ENCODE measurements around the gene MYH11. TPM values are rescaled to one million over a fixed set of nuclear protein-coding genes. Genes with fewer than 3 reads are reported as not detected.
"Not testable (repeated sequence)": the region's sequence is repeated elsewhere in the genome, so short reads cannot be mapped to it uniquely, and the experiment has no call there.

The MYH11 gene
- total RNA-seq, 2 experiments from 2014 or later: not detected

DNA sequence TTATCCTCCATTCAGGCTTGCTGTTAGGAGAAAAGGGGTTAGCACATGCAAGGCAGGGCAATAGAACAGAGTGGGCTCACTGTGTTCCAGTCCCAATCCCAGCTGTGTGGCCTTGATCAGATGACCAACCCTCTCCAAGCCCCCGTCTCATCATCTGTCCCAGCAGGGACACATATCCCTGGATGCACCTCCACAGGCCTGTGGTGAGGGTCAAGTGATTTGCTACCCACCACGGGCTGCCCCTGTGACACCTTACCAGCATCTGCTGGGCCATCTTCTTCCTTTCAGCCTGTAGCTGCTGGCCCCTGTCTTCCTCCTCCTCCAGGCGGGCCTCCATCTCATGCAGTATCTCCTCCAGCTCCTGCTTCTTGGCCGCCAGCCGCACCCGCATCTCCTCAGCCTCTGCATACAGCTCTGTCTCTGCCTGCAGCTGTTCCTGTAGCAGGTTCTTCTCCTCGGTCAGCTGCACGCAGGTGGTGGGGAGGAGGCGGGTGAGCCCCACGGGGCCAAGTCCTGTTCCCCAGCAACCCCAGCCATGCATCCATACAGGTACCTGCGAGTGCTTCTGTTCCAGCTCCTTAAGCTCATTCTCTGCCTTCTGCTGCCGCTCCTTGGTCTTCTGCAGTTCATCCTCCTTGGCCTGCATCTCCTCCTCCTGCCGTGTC lies 115.5 kb downstream of the MYH11 start:
- POLR2A ChIA-PET: no interaction called here
- CTCF ChIA-PET: no interaction called here

DNA sequence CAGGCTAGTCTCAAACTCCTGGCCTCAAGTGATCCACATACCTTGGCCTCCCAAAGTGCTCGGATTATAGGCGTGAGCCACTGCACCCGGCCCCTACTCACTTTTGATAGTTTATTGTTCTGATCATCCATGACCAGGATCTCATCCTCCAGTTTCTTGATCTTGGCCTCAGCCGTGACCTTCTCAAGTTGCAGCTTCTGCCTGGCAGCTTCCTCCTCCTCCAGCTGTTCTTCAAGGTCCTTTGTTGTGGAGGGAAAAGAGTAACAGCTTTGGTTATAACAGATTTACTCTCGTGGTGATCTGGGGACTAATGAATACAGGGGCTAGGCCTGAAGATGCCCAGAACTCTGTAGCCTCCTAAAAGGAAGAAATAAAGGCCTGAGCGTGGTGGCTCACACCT lies 116.9 kb downstream of the MYH11 start:
- ChIA-PET CTCF (no interaction called here), POLR2A (no interaction called here)

DNA sequence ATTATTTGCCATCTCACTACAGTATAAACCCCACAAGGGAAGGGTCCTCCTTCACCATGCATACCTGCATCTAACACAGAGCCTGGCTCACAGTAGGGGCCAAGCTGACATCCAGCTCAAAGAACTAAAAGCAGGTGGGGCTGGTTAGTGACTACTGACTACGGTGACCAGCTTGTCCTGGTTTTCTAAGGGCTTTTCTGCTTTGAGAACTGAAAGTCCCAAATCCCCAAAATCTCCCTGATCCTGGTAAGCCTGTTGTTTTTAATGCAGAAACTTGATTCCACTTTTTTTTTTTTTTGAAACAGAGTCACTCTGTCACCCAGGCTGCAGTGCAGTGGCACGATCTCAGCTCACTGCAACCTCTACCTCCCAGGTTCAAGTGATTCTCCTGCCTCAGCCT lies 117.4 kb downstream of the MYH11 start:
- POLR2A ChIA-PET: no interaction called here
- CTCF ChIA-PET: no interaction called here

- CTCF ChIA-PET: interaction anchor here (0.6 kb wide), 1 partner anchor 371 kb away, joined by 3 read pairs; no protein-coding TSS in a partner anchor
Observed at GRCh38 chr16:15737140-15737644, 119.6 kb downstream of the MYH11 start.

GRCh38 chr16:15736529-15736928 lies 120.3 kb downstream of the MYH11 start:
- POLR2A ChIA-PET: no interaction called here

More at GRCh38 chr16:15737140-15737644, 119.6 kb downstream of the MYH11 start:
- POLR2A ChIA-PET: no interaction called here

GRCh38 chr16:15735610-15736009 lies 121.2 kb downstream of the MYH11 start:
- ChIA-PET CTCF (no interaction called here), POLR2A (no interaction called here)

More at GRCh38 chr16:15736529-15736928, 120.3 kb downstream of the MYH11 start:
- CTCF ChIA-PET: no interaction called here

DNA sequence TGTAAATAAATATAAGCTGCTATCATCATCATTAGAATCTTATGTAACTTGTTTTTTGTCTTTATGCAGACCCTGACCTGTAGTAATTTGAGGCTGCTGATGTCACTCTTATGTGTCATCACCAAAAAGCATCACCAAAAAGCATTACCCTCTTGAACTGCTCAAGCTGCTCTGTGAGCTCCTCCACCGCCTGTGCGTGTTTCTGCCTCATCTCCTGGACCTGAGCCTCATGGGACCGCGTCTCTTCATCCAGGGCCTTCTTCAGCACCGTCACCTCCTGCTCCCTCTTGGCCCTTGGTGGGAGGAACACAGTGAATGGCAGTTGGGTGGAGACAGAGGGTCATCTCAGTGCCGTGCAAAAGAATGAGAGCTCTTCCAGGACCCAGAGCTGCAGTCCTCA lies 124.4 kb downstream of the MYH11 start:
- POLR2A ChIA-PET: no interaction called here
- CTCF ChIA-PET: no interaction called here

GRCh38 chr16:15729152-15729551 lies 127.7 kb downstream of the MYH11 start:
- CTCF ChIA-PET: no interaction called here
- POLR2A ChIA-PET: no interaction called here

- CTCF ChIA-PET, POLR2A ChIA-PET: not testable (repeated sequence)
Observed at GRCh38 chr16:15727697-15728096, 129.1 kb downstream of the MYH11 start.

- POLR2A ChIA-PET: no interaction called here
- CTCF ChIA-PET: no interaction called here
Observed at GRCh38 chr16:15726715-15727114, 130.1 kb downstream of the MYH11 start.

DNA sequence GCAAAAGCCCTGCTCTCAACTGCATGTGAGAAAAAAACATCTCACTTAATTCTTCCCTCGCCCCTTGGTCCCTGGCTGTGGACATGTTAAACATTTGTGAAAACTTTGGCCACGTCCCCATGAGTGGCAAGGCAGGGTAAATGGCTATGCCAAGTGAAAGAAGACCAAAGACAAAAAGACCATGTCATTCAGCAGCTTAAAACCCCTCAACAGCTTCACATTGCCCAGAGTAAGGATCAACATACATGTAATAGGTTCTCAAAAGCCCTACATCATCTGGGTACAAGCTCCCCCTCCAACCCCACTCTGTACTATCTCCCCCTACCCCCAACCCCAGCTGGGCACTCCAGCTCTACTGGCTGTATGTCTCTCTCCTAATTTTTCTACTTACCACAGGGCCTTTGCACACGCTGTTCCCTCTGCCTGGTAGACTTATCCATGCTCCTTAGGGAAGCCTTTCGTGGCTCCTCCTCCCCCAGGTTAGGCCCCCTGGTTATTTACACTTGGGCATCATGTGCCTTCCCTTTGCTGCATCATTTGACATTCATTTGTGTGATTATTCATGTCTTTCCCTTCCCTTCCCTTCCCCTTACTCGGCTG lies 131.1 kb downstream of the MYH11 start:
- CTCF ChIA-PET: no interaction called here
- POLR2A ChIA-PET: interaction anchor here (0.7 kb wide), 1 partner anchor 67 kb away, joined by 5 read pairs; no protein-coding TSS in a partner anchor

GRCh38 chr16:15723808-15724207 lies 133.0 kb downstream of the MYH11 start:
- CTCF ChIA-PET: no interaction called here
- POLR2A ChIA-PET: no interaction called here

- ChIA-PET CTCF (no interaction called here), POLR2A (no interaction called here)
Observed at GRCh38 chr16:15721018-15721417, 135.8 kb downstream of the MYH11 start.

GRCh38 chr16:15716694-15717447 lies 140.0 kb downstream of the MYH11 start:
- ChIA-PET CTCF (no interaction called here), POLR2A (no interaction called here)

DNA sequence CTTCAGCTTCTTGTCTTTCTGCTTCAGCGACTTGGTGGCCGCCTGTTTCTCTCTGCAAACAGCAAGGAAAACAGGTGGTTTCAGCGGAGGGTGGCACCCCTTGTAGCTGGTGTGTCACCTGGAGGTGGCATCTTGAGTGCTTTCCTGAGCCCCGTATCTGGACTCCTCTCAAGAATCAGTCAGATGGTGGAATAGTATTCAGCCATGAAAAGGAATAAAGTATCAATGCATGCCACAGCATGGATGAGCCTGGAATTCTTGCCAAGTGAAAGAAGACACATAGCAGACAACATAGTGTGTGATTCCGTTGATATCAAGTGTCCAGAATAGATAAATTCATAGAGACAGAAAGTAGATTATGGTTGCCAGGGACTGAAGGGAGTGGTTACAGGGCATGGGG lies 141.6 kb downstream of the MYH11 start:
- CTCF ChIA-PET: no interaction called here
- POLR2A ChIA-PET: interaction anchor here (0.6 kb wide), 1 partner anchor 52 kb away, joined by 4 read pairs; no protein-coding TSS in a partner anchor

- POLR2A ChIA-PET: interaction anchor here (0.6 kb wide), 1 partner anchor 51 kb away, joined by 4 read pairs; no protein-coding TSS in a partner anchor
- CTCF ChIA-PET: no interaction called here
Observed at GRCh38 chr16:15714393-15715172, 142.2 kb downstream of the MYH11 start.

- CTCF ChIA-PET: no interaction called here
- POLR2A ChIA-PET: interaction anchor here (0.6 kb wide), 1 partner anchor 167 kb away, joined by 9 read pairs; no protein-coding TSS in a partner anchor
Observed at GRCh38 chr16:15708997-15709396, 147.8 kb downstream of the MYH11 start.

- ChIA-PET CTCF (interaction anchor here (0.5 to 0.7 kb wide), 2 partner anchors 79 to 186 kb away, joined by 3 to 4 read pairs; no protein-coding TSS in a partner anchor), POLR2A (no interaction called here)
Observed at GRCh38 chr16:15708096-15708495, 148.7 kb downstream of the MYH11 start.

- CTCF ChIA-PET: interaction anchor here (0.7 kb wide), 1 partner anchor 280 kb away, joined by 3 read pairs; no protein-coding TSS in a partner anchor
- POLR2A ChIA-PET: no interaction called here
Observed at GRCh38 chr16:15707332-15707731, 149.5 kb downstream of the MYH11 start.

GRCh38 chr16:15705064-15705565 lies 151.7 kb downstream of the MYH11 start:
- POLR2A ChIA-PET: no interaction called here
- CTCF ChIA-PET: interaction anchor here (0.6 to 1.4 kb wide), 2 partner anchors 14 to 269 kb away, joined by 4 read pairs; no protein-coding TSS in a partner anchor
